Measurements from ENCODE around the gene SRP72. TPM values are rescaled to one million over a fixed set of nuclear protein-coding genes. Genes with fewer than 3 reads are reported as not detected.
"Not testable (repeated sequence)": the region's sequence is repeated elsewhere in the genome, so short reads cannot be mapped to it uniquely, and the experiment has no call there.

The SRP72 gene
- total RNA-seq, 1 experiment from 2014 or later: 146 TPM

DNA sequence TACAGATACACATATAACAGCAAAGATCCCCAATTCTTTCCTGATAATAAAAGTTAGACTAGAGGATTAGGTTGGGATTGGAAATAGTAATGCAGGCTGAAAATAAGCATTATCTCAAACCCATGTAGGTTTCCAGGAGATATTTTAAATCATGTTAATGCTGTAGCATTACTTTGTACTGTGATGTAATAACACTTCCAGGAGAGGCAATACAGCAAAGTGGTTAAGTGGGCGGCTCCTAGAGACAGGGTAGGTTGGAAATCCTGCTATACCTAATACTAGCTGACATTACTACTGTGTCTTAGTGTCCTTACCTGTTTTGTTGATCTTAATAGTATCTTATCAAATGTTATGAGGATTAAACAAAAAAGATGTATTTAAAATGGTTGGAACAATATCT lies 21.7 kb upstream of the SRP72 start:
- TF ChIP-seq CEBPB (IDR thresholded peaks at IDR 0.05; ENCODE audit: low read depth): peak; percentile 63
- TF ChIP-seq SIN3A (IDR thresholded peaks at IDR 0.05; ENCODE audit: low read depth): no peak
- BruUV-seq (replicated peaks): no TSS peak
- ChIA-PET POLR2A (interaction anchor here (2.4 kb wide), 1 partner anchor 10 kb away, joined by 7 read pairs; the partner anchor contains the start of gene PPAT), CTCF (no interaction called here), RAD21 (ENCODE audit: low non-redundant PET in 1 of 2, low total read pairs in 2 of 2, uncharacterized antibody in 2 of 2, unreplicated experiment in 2 of 2) (no interaction called here)
- H3K9me3 ChIP-seq (ENCODE audit: control insufficient read depth in 1 of 2, insufficient read depth in 1 of 2, low read depth in 1 of 2, low read length in 2 of 2): no peaks in the 10 kb centered on the region
- H2AFZ ChIP-seq (ENCODE audit: low read depth, low read length, poor library complexity, severe bottlenecking): no peak overlapping the region
- H3K79me2 ChIP-seq (ENCODE audit: insufficient read depth, low read length): peaks cover 94% of the 10 kb centered on the region
- H3K4me1 ChIP-seq (ENCODE audit: control insufficient read depth in 1 of 2, insufficient read depth in 2 of 2, low read length in 2 of 2): no peaks in the 10 kb centered on the region
- H3K4me2 ChIP-seq (ENCODE audit: low read length): no peak overlapping the region
- no peaks in the 10 kb centered on the region for H3K9me2 ChIP-seq (ENCODE audit: insufficient read depth)
- H3K9ac ChIP-seq (ENCODE audit: low read length): no peak overlapping the region
- no peak overlapping the region for H3K4me3 ChIP-seq (replicated peaks in 1 of 2; ENCODE audit: low read depth in 1 of 2, low read length in 2 of 2)
- no peaks in the 10 kb centered on the region for H3K27me3 ChIP-seq (ENCODE audit: insufficient read depth, low read length)
- no peak for ATAC-seq
- H4K20me1 ChIP-seq (ENCODE audit: insufficient read depth): peaks cover 41% of the 10 kb centered on the region
- no peak for DNase-seq (ENCODE audit: low read depth, low spot score)
- no peak overlapping the region for H3K27ac ChIP-seq (ENCODE audit: low read depth, low read length)
- intact Hi-C loops (cut with micrococcal nuclease): no loop called here
- peaks cover 45 to 68% of the 10 kb centered on the region in 2 experiments for H3K36me3 ChIP-seq (ENCODE audit: control insufficient read depth in 1 of 2, insufficient read depth in 2 of 2, low read length in 2 of 2)

DNA sequence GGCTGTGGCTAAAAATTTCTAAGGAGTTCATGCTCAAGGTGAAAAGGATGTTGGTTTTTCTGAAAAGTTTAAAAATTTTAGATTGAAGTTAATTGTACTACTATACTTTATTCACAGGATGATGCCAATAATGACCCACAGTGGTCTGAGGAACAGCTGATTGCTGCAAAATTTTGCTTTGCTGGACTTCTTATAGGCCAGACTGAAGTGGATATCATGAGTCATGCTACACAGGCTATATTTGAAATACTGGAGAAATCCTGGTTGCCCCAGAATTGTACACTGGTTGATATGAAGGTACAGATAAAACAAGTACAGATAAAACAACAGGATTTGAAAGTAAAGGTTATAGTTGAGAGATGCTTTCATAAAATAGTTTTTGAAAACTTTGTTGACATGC lies 19.1 kb upstream of the SRP72 start:
- Histone ChIP-seq H3K9me2 (ENCODE audit: insufficient read depth) (no peaks in the 10 kb centered on the region), H3K4me3 (replicated peaks in 1 of 2; ENCODE audit: low read depth in 1 of 2, low read length in 2 of 2) (no peak overlapping the region), H3K4me1 (ENCODE audit: control insufficient read depth in 1 of 2, insufficient read depth in 2 of 2, low read length in 2 of 2) (no peaks in the 10 kb centered on the region), H4K20me1 (ENCODE audit: insufficient read depth) (peaks cover 31% of the 10 kb centered on the region), H3K4me2 (ENCODE audit: low read length) (no peak overlapping the region), H3K9me3 (ENCODE audit: control insufficient read depth in 1 of 2, insufficient read depth in 1 of 2, low read depth in 1 of 2, low read length in 2 of 2) (no peaks in the 10 kb centered on the region), H3K27ac (ENCODE audit: low read depth, low read length) (no peak overlapping the region), H2AFZ (ENCODE audit: low read depth, low read length, poor library complexity, severe bottlenecking) (no peak overlapping the region), H3K9ac (ENCODE audit: low read length) (no peak overlapping the region), H3K79me2 (ENCODE audit: insufficient read depth, low read length) (peaks cover 91% of the 10 kb centered on the region), H3K36me3 (ENCODE audit: control insufficient read depth in 1 of 2, insufficient read depth in 2 of 2, low read length in 2 of 2) (peaks cover 49 to 68% of the 10 kb centered on the region in 2 experiments), H3K27me3 (ENCODE audit: insufficient read depth, low read length) (no peaks in the 10 kb centered on the region)
- CTCF ChIA-PET: no interaction called here
- DNase-seq (ENCODE audit: low read depth, low spot score) (no peak), ATAC-seq (no peak)
- no TSS peak for BruUV-seq (replicated peaks)
- intact Hi-C loops (cut with micrococcal nuclease): no loop called here
- POLR2A ChIA-PET: no interaction called here
- RAD21 ChIA-PET (ENCODE audit: low non-redundant PET in 1 of 2, low total read pairs in 2 of 2, uncharacterized antibody in 2 of 2, unreplicated experiment in 2 of 2): no interaction called here
- TF ChIP-seq YY1 (IDR thresholded peaks at IDR 0.05; ENCODE audit: extremely low read depth, insufficient replicate concordance, low read depth, low read length): no peak

DNA sequence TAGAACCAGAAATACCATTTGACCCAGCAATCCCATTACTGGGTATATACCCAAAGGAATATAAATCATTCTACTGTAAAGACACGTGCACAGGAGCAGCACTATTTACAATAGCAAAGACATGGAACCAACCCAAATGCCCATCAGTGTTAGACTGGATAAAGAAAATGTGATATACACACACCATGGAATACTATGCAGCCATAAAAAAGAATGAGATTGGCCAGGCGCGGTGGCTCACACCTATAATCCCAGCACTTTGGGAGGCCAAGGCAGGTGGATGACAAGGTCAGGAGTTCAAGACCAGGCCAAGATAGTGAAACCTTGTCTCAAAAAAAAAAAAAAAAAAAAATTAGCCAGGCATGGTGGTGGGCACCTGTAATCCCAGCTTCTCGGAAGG lies 17.9 kb upstream of the SRP72 start:
- CTCF ChIA-PET; BruUV-seq (replicated peaks); H3K9me2 ChIP-seq (ENCODE audit: insufficient read depth): not testable (repeated sequence)

More for the DNA sequence above, 17.9 kb upstream of the SRP72 start:
- intact Hi-C loops (cut with micrococcal nuclease); H3K27me3 ChIP-seq (ENCODE audit: insufficient read depth, low read length); H3K9me3 ChIP-seq (ENCODE audit: control insufficient read depth in 1 of 2, insufficient read depth in 1 of 2, low read depth in 1 of 2, low read length in 2 of 2); H3K27ac ChIP-seq (ENCODE audit: low read depth, low read length); H3K4me3 ChIP-seq (replicated peaks in 1 of 2; ENCODE audit: low read depth in 1 of 2, low read length in 2 of 2); H3K9ac ChIP-seq (ENCODE audit: low read length); ATAC-seq; H3K4me2 ChIP-seq (ENCODE audit: low read length); POLR2A ChIA-PET; H3K4me1 ChIP-seq (ENCODE audit: control insufficient read depth in 1 of 2, insufficient read depth in 2 of 2, low read length in 2 of 2); H2AFZ ChIP-seq (ENCODE audit: low read depth, low read length, poor library complexity, severe bottlenecking); DNase-seq (ENCODE audit: low read depth, low spot score): not testable (repeated sequence)
- H4K20me1 ChIP-seq (ENCODE audit: insufficient read depth): peaks cover 25% of the 10 kb centered on the region
- H3K36me3 ChIP-seq (ENCODE audit: control insufficient read depth in 1 of 2, insufficient read depth in 2 of 2, low read length in 2 of 2): peaks cover 53 to 68% of the 10 kb centered on the region in 2 experiments
- RAD21 ChIA-PET (ENCODE audit: low non-redundant PET in 1 of 2, low total read pairs in 2 of 2, uncharacterized antibody in 2 of 2, unreplicated experiment in 2 of 2): interaction anchor here in 1 of 2 experiments (0.7 kb wide), 1 partner anchor 19 kb away, joined by 3 read pairs; no protein-coding TSS in a partner anchor
- peaks cover 91% of the 10 kb centered on the region for H3K79me2 ChIP-seq (ENCODE audit: insufficient read depth, low read length)
